DMS153 (cell line): Measurements from ENCODE around the gene NLRP7.
"Not testable (repeated sequence)": the region's sequence is repeated elsewhere in the genome, so short reads cannot be mapped to it uniquely, and the experiment has no call there.

Source experiments
- DNase-seq: peaks from one replicate; lab custom pipeline; 2025; lab: John Stamatoyannopoulos, UW

The NLRP7 gene

DNA sequence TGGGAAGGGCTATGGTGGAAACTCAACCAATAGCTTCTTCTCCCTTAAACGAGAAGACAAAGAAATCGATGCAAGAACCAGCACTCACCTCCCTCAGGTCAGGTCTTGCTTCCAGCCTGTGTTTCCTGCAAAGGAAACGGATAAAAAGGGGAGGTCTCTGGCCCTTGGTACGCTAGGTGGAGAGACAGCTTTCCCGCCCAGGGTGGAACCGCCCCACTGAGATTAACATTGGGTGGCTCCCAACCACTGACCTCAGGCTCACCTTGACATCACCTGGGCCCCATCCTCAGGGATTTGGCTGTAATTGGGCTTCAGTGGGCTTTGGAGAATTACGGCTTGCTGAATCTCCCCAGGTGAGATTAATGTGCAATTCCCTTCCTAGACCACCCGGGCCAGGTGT, at the start of gene NLRP7:
Gene NLRP7, minus strand, starts transcription at position 150 of the 400 bp plus-strand sequence.
- no peak for DNase-seq

DNA sequence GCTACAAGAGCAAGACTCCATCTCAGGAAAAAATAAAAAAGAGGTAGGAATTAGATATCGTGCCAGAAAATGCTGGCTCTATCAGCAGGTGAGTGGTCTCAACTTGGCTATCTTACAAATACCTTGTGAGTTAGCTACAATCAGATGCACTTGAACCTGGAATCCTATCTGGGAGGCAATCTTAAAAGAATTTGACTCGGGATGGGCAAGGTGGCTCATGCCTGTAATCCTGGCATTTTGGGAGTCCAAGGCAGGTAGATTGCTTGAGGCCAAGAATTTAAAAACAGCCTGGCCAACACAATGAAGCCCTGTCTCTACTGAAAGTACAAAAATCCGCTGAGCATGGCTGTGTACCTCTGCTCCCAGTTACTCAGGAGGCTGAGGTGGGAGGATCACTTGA, 48.2 kb upstream of the NLRP7 start:
- DNase-seq = no peak

DNA sequence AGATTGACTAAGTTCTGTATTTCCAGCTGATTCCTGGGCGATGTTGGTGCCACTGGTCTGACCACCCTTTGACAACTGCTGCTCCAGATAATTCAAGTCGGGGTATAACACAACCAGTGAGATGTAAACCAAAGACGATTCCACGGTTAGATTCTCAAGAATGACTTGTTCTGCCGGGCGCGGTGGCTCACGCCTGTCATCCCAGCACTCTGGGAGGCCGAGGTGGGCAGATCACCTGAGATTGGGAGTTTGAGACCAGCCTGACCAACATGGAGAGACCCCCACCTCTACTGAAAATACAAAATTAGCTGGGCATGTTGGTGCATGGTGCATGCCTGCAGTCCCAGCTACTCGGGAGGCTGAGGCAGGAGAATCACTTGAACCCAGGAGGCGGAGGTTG, 42.2 kb upstream of the NLRP7 start:
- not testable (repeated sequence) for DNase-seq

DNA sequence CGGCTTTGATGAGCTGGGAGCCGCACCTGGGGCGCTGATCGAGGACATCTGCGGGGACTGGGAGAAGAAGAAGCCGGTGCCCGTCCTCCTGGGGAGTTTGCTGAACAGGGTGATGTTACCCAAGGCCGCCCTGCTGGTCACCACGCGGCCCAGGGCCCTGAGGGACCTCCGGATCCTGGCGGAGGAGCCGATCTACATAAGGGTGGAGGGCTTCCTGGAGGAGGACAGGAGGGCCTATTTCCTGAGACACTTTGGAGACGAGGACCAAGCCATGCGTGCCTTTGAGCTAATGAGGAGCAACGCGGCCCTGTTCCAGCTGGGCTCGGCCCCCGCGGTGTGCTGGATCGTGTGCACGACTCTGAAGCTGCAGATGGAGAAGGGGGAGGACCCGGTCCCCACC, 35.2 kb upstream of the NLRP7 start:
- not testable (repeated sequence) for DNase-seq

DNA sequence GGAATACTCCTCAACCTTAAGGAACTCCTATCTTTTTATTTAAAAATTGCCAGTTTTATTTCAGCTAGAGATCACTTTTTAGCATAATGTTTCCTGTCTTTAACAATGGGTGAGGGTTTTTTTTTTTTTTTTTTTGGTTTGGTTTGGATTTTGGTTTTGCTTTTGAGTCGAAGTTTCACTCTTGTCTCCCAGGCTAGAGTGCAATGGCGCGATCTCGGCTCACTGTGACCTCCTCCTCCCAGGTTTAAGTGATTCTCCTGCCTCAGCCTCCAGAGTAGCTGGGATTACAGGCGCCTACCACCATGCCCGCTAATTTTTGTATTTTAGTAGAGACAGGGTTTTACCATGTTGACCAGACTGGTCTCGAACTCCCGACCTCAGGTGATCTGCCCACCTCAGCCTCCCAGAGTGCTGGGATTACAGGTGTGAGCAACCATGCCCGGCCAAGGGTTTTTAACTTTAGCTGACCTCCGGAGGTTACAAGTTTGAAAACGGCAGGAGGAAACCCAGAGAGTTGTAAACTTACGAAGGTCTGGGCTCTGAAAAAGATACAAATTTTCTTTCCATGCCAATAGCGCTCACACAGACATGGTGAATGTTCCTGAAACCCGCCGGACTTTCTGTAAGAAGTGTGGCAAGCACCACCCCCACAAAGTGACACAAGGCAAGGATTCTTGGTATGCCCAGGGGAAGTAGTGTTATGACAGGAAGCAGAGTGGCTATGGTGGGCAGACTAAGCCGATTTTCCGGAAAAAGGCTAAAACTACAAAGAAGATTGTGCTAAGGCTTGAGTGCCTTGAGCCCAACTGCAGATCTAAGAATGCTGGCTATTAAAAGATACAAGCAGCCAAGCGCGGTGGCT, 26.1 kb upstream of the NLRP7 start:
- DNase-seq = not testable (repeated sequence)

DNA sequence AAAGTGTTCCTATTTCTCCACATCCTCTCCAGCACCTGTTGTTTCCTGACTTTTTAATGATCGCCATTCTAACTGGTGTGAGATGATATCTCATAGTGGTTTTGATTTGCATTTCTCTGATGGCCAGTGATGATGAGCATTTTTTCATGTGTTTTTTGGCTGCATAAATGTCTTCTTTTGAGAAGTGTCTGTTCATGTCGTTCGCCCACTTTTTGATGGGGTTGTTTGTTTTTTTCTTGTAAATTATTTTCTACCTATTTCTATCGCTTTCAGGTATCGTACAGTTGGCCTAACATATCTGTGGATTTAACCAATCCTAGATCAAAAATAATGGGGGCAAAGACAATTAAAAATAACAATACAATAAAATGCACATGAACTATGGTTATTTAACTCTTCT, 24.1 kb upstream of the NLRP7 start:
- not testable (repeated sequence) for DNase-seq

DNA sequence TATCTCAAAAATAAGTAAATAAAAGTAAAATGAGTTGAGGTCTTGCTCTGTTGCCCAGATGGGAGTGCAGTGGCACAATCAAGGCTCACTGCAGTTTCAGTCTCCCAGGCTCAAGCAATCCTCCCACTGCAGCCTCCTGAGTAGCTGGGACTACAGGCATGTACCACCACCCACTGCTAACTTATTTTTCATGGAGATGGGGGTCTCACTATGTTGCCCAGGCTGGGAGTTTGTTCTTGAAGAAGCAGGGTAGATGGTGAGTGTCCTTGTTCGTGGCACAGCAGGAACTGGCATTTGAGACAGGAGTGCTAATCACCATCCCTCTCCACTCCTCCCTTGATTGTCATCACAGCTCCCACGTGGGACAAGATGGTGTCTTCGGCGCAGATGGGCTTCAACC, 22.3 kb upstream of the NLRP7 start:
- DNase-seq = no peak

DNA sequence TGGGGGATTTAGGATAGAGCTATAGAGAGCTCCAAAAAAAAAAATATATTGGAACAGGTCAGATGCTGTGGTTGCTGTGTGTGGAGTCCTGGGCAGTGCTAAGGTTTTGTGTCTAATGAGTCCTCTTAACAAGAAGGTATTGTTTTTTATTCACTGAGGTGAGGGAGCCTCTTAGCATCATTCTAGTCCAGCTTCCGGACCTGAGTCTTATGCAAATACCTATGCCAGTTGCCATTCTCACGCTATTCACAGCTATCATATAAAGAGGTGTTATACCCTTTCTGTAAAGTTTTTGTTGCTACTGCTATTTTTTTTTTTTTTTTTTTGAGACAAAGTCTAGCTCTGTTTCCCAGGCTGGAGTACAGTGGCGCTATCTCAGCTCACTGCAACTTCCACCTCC, 20.3 kb upstream of the NLRP7 start:
- DNase-seq = no peak

DNA sequence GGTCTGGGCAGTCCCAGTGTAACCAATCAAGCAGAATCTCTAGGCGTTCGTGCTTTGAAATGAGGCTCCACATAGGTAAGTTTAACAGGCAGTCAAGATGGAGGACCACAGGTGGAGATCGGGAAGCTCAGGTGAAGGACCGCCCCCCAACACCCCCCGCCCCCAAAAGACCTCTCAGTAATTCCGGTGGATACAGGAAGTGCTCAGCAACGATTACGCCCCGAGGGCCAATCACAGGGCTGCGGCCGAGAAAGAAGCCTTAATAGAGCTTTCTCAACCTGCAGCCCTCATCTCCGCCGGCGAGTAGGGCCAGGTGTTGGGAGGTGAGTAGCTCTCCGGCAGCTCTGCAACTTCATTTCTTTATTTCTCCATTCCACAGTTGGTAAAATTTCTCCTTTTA, 17.7 kb upstream of the NLRP7 start:
- not testable (repeated sequence) for DNase-seq

DNA sequence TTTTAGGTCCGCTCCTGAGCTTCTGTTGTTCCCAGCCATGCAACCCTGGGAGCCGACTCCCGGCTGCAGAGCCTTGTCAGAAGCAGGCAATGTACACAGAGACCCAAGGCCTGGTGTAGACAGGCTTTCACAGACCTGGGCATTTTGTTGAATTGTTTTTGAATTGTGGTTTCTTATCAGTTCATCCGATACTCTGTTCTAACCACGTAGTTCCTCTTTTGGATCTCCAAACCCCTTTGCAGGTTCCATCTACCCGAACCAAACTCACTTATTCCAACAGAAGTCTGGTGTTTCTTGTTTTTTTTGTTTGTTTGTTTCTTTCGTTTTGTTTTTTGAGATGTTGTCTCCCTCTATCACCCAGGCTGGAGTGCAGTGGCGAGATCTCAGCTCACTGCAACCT, 12.5 kb upstream of the NLRP7 start:
- no peak for DNase-seq

DNA sequence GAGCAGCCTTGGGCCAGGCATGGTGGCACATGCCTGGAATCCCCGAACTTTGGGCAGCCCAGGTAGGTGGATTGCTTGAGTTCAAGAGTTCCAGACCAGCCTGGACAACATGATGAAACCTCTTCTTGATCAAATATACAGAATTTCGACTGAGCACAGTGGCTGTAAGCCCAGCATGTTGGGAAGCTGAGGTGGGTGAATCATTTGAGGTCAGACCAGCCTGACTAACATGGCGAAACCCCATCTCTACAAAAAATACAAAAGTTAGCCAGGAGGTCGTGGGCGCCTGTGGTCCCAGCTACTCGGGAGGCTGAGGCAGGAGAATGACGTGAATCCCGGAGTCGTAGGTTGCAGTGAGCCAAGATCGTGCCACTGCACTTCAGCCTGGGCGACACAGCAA, 8.0 kb upstream of the NLRP7 start:
- no peak for DNase-seq

DNA sequence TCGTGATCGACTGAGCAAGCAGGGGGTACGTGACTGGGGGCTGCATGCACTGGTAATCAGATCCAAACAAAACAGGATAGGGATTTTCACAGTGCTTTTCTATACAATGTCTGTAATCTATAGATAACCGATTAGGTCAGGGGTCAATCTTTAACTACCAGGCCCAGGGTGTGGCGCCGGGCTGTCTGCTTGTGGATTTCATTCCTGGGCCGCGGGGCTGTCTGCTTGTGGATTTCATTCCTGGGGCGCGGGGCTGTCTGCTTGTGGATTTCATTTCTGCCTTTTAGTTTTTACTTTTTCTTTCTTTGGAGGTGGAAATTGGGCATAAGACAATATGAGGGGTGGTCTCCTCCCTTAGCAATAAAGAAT, 6.0 kb upstream of the NLRP7 start:
- not testable (repeated sequence) for DNase-seq

DNA sequence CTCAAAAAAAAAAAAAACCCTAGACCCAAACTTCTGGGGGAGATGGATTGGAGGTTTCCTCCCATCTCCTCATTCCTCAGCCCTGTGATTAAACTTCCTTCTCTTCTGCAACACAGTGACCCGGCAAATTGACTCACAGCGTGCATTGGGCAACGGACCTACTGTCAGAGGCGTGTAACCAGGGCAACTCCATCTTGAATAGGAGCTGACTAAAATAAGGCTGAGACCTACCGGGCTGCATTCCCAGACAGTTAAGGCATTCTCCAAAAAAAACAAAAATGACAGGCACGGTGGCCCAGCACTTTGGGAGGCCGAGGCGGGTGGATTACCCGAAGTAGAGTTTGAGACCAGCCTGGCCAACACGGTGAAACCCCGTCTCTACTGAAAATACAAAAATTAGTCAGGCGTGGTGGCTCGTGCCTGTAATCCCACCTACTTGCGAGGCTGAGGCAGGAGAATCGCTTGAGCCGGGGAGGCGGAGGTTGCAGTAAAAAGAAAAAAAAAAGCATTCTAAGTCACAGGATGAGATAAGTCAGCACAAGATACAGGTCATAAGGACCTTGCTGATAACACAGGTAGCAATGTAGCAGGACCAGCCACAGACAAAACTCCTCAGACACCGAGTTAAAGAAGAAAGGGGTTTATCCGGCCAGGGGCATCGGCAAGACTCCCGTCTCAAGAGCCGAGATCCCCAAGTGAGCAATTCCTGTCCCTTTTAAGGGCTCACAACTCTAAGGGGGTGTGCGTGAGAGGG, 5.4 kb upstream of the NLRP7 start:
- DNase-seq = no peak

DNA sequence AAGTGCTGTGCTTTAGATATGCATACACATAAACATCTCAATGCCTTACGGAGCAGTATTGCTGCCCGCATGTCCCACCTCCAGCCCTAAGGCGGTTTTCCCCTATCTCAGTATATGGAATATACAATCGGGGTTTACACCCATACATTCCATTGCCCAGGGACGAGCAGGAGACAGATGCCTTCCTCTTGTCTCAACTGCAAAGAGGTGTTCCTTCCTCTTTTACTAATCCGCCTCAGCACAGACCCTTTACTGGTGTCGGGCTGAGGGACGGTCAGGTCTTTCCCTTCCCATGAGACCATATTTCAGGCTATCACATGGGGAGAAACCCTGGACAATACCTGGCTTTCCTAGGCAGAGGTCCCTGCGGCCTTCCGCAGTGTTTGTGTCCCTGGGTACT, 3.2 kb upstream of the NLRP7 start:
- not testable (repeated sequence) for DNase-seq

DNA sequence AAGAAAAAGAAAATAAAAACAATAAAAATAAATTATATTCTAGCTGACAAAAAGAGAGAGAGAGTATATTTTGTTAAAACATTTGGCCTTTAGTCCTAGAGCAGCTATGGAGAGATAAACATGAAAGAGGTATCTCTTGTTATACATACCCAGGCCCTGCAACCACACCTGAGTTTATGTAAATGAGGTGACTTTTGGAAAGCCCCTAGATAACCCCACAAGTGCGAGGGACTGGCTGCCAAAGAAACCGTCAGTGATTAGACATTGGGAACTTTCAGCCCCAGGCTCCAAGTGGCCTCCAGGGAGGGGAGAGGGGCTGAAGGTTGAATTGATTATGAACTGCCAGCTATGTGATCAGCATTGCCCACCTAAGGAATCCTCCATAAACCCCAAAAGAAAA, 2.1 kb upstream of the NLRP7 start:
- DNase-seq = no peak

DNA sequence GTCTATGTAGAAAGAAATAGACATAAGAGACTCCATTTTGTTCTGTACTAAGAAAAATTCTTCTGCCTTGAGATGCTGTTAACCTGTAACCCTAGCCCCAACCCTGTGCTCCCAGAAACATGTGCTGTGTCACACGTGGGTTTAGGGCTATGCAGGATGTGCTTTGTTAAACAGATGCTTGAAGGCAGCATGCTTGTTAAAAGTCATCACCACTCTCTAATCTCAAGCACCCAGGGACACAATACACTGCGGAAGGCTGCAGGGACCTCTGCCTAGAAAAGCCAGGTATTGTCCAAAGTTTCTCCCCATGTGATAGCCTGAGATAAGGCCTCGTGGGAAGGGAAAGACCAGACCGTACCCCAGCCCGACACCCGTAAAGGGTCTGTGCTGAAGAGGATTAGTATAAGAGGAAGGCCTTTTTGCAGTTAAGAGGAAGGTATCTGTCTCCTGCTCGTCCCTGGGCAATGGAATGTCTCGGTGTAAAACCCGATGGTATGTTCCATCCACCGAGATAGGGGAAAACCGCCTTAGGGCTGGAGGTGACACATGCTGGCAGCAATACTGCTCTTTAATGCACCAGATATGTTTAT, 3.5 kb downstream of the NLRP7 start:
- DNase-seq = not testable (repeated sequence)

DNA sequence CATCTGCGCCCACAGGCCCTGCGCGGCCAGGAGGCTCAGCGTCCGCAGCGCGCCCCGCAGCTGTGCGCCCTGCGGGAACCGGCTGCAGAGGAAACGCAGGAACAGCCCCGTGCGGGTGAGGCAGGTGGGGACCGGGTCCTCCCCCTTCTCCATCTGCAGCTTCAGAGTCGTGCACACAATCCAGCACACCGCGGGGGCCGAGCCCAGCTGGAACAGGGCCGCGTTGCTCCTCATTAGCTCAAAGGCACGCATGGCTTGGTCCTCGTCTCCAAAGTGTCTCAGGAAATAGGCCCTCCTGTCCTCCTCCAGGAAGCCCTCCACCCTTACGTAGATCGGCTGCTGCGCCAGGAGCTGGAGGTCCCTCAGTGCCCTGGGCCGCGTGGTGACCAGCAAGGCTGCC, 7.8 kb downstream of the NLRP7 start:
- DNase-seq = not testable (repeated sequence)

DNA sequence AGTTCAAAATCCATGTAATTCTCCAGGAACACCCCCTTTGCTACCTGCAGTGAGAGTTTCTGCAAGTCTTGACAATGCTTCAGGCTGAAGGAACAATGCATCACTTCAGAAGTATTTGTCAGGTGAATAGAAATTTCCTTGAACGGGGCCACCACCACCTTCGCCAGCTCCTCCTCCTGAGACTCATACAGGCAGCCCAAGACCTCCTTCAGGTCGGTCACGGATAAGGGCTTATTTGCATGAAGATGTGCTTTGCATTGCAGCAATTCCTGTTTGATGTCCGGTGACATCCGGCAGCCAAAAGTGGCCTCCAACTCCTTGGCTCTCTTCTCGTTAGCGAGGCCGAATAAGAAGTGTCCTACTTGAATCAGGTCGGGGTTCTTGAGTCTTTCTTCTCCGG, 8.4 kb downstream of the NLRP7 start:
- no peak for DNase-seq

DNA sequence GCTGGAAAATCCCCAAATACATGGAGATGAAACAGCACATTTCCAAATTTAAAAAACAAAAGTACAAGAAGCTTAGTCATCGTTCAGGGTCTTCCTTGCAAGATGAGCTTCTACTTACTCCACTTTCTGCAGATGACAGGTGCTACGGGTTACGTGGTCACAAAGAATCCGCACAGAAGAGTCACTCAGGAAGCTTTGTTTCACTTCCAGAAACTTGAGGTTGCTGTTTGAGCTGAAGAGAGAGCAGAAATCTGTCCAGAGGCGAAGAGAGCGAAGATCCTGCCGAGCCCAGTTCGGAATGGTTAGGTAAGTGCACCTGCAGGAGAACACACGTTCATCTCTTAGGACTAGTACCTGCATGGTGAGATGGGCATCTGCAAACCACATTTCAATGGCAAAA, 9.4 kb downstream of the NLRP7 start:
- DNase-seq = no peak

DNA sequence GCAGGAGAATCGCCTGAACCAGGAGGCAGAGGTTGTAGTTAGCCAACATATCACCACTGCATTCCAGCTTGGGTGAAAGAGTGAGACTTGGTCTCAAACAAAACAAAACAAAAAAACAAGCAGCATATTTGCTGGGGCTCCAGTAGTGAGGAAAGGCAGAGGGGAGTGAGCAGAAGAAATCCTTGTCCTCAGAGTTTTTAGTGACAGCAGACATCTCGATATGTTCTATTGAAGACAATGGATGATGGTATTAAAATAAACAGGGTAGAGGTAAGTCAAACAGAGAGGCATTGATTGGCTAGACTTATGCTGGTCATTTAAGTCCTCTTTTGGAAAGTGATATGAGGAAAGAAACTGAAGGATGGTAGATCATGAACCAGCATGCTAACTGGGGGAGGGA, 19.0 kb downstream of the NLRP7 start:
- peak; percentile 4 for DNase-seq

DNA sequence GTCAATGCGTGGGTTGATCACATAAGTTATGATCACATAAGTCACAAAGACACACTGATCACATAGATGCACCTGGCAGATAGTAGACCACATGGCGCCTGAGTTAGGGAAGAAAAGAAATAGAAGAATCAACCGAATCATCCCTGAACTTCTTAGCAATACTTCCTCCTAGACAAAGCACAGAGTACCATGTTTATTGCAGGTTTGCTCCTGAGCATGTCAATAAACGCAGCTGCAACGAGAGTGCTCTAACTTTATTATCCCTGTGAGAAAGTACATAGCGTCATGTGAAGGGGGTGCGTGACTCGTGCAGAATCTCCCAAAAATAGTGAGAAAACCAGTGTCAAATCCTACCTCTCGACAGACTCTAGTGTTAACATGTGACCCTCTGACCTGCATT, 24.1 kb downstream of the NLRP7 start:
- DNase-seq = no peak

DNA sequence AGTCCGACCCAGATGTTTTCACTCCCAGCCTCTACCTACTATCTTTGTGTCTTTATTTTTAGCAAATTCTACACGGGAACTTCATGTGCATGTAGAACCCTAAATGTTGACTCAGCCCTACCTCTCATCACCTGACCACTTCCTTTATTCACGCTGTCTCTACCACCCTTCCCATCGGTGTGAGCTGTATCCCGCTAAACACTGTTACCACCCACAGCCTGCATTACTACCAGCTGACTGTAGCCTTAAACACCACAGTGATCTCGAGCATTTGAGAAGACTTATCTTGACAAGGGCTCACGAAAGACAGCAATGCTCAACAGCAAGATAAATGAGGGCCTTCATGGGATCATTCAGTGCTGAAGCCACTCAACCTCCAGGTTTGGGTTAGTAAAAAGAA, 26.2 kb downstream of the NLRP7 start:
- no peak for DNase-seq
